Left renal pelvis (tissue), 4 donors: ENCODE measurements around the gene SEC14L1. TPM values are rescaled to one million over a fixed set of nuclear protein-coding genes. Genes with fewer than 3 reads are reported as not detected.
"Not testable (repeated sequence)": the region's sequence is repeated elsewhere in the genome, so short reads cannot be mapped to it uniquely, and the experiment has no call there.

Source experiments
- DNase-seq, 4 donors: peaks; one replicate each; pipeline ENCODE4 v3.0.0-alpha.2; 2013; ENCODE audit warnings: low read depth in 4 of 4, low spot score in 3 of 4
- polyA plus RNA-seq, 4 donors: library from polyadenylated mRNA; unstranded; fragments of 120-200 nt; gene quantifications; one replicate each; pipeline ENCODE4 v1.2.1, GENCODE V29; 2013; ENCODE audit not compliant: insufficient read length in 4 of 4

The SEC14L1 gene
- polyA plus RNA-seq, 4 donors, result 52.7 to 110 (median 98.6) TPM

- DNase-seq, result peak; percentile 96 to 99 (median 97)
Measured at GRCh38 chr17:77140166-77140877, 447 bp upstream of the SEC14L1 start.

DNA sequence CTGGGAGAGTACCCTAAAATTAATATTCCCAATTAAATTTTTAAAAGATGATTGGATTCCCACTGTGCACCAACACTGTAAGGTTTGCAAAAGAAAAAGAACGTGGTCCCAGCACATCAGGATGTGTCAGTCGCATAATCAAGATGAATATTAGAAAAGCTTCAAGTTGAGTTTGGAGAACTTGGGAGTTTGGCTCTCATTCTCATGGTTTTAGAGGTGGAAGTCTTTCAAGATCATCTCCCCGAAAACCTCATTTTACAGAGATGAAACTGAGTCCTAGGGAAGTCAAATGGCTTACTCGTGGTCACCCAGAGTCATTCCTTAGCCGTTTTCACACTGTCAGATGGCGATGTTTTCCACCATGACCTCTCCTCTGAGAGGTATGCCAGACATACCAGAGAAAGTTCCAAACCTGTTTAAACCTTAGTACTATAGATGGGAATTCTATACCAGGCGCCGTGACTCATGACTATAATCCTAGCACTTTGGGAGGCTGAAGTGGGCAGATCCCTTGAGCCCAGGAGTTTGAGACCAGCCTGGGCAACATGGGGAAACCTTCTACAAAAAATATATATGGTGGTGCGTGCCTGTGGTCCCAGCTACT is 1.2 kb downstream of the SEC14L1 start:
- DNase-seq, result no peak

DNA sequence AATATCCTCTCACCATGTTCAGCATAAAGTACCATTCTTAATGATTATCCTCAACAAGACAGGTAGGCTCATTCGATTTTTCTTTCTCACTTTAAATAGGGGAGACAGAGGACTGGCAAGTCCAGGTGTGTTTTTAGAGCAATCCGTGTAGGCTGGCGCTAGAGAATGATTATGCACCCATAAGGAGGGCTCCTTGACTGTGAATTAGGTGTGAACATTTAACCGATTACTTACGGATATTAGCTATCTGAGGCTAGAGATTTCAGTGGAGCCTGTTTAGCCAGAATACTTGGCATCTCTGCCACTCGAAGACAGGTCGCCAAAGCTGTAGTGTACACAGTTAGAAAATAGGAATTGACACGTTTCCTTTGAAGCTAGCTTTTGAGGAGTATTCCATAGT is 1.9 kb downstream of the SEC14L1 start:
- DNase-seq, result no peak

- DNase-seq, result no peak
Measured at GRCh38 chr17:77143306-77143705, 2.5 kb downstream of the SEC14L1 start.

DNA sequence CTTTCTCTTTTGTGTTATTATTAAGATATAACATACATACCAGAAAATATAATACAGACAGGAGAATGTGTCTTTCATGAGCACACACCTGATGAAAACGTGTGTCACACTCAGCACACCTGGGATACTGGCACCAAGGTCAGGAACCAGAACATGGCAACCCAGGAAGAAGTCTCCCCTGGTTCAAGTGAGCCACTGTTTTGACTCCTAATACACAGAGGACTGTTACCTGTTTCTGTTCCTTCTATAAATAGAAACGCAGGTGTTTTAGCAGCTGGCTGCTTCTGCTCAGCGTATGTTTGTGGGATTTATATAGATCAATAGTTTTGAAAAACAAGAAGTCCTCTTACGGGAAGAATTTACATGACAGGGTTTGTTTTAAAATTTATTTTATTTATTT is 3.5 kb downstream of the SEC14L1 start:
- DNase-seq, result no peak

- no peak for DNase-seq
Measured at GRCh38 chr17:77145224-77145611, 4.4 kb downstream of the SEC14L1 start.

DNA sequence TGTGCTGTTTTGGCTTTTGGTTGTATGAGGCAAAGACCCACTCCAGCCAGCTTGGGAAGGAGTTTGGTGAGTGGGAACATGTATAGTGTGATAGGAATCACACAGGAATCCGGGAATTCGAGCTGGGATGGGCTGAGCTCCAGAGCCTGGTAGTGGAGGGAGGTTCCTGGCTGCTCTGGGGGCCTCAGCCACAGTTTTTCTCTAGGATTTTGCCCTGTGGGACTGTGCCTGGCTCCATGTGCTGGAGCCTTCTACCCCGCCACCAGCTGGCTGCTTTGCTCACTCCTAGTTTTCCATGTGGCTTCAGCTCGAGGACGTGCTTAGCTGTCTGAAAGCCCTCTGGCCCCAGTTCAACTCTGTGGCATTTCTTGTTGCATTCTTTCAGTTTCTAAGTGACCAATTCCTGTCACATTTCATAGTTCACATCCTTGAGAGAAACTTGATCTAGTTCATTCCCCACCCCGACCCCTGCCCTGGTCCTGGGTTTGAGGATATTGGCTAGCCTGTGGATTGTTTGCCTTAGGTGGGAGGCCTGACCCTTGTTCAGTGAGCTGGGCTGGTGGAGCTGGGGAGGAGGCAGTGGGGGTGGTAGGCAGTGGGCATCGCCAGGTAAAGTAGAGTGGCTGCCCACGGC is 5.0 kb downstream of the SEC14L1 start:
- DNase-seq, result peak in 1 of 4 donors; percentile 70

GRCh38 chr17:77146246-77146632 is 5.5 kb downstream of the SEC14L1 start:
- no peak for DNase-seq

DNA sequence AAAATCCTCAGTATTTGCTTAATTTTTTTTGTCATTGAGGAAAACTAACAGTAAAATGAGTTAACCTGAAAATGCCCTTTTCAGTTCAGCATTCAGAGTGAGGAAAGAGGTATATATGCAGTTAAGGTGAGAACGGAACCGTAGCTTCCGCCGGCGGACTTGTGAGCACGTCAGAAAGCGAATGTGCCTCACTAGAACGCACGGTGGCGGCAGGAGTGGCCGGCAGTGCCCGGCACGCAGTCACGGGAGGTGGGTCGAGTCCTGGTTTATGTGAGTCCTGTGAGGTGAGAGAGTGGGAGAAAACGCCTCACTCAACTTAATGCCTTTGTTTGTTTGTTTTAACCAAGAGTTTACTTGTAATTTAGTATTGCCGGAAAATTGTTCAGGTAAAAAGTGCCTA is 6.1 kb downstream of the SEC14L1 start:
- DNase-seq, result no peak

DNA sequence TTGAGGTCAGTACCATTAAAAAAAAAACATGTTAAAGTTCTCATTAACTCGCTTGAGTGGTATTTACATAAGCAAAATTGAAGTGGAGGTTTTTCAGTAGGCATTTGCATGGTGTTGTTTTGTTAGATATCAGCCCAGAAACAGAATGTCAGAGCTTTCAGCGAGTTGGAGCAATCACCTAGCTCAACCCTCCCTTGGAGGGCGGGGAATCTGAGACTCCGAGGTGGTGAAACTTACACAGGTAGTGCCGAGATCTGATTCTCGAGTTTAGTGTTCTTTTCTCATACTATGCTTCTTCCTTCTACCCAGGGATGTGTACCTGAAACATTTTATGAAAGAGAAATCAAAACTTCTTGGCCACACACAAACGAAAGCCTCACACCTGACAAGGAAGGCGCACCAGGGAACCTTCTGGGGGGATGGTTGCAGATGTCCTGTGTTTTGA is 6.6 kb downstream of the SEC14L1 start:
- no peak for DNase-seq

DNA sequence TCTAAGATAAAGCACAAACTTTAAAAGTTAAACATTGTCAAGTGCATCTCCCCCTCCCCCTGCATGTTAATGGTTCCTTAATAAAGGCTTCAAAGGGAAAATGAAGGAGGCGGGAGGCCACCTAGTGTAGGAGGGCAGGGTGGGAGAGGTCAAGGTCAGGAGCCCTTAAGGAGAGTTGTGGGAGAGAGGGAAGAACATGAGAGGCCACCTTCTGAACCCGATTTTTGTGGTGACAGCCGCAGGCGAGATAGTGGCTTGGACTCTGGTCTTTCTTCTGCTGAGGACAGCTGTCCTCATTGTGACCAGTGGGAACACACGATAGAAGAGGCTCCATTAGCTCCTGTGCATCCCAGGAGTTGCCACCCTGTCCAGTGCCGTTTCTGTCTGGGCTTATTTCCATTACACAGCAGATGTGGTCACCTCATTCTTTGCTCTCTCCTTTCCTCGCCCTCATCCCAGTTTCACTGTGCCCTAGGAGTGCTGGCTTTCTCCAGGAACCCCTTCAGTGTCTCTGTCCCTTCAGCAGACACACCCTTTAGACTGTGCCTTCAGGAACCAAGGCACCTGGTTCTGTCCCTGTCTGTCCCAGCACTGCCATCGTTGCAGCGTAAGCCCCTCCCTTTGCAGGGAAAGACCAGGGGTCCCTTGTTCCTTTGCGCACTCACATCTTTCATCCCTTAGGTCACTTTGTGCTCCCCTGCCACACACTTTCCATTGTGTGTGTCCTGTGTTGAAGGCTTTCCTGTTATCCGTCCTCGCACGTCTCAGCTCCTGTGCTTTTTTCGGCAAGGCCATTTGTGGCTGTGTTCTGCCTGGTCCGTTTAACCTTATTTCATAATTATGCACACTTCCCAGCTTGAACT is 7.5 kb downstream of the SEC14L1 start:
- no peak for DNase-seq

- no peak for DNase-seq
Measured at GRCh38 chr17:77148940-77149510, 8.3 kb downstream of the SEC14L1 start.

- no peak for DNase-seq
Measured at GRCh38 chr17:77150196-77150595, 9.4 kb downstream of the SEC14L1 start.

- no peak for DNase-seq
Measured at GRCh38 chr17:77151186-77151585, 10.4 kb downstream of the SEC14L1 start.

GRCh38 chr17:77152056-77152455 is 11.3 kb downstream of the SEC14L1 start:
- not testable (repeated sequence) for DNase-seq

DNA sequence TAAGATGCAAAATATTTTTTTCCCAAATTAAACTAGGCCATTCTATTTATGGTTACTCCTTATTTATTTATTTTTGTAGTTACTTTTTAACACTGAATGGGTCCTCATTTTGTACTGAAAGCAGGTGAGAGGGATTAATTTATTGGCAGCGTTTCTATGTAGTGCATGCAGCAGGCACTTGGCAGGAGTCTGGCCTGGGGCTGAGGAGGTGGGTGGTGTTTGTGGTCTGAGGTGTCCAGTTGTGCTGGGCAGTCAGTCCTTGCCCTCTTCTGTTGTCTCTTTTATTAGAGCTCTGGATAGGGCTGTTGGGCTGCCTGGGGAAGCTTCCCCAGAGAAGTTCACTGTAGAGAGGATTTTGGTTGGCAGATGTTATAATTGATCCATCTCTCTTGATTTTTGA is 12.7 kb downstream of the SEC14L1 start:
- DNase-seq, result no peak

DNA sequence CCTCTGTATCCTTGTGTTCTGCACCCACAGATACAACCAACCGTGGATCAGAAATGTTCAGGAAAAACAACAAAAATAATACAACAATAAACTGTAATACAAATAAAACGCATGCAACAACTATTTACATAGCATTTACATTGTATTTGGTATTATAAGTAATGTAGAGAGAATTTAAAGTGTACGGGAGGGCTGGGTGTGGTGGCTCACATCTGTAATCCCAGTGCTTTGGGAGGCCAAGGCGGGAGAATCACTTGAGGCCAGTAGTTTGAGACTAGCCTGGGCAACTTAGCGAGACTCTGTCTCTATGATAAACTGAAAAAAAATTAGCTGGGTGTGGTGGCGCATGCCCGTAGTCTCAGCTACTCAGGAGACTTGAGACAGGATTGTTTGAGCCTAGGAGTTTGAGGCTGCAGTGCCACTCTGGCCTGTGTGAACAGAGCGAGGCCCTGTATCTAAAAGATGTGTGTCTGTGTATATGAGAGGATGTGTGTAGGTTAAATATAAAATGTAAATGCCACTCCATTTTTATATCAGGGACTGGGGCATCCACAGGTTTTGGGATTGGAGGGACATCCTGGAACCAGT is 13.3 kb downstream of the SEC14L1 start:
- DNase-seq, result no peak

- DNase-seq, result no peak
Measured at GRCh38 chr17:77155125-77155524, 14.4 kb downstream of the SEC14L1 start.

- not testable (repeated sequence) for DNase-seq
Measured at GRCh38 chr17:77157766-77158165, 17.0 kb downstream of the SEC14L1 start.
